ENCODE results near the gene SCAANT1. TPM values are rescaled to one million over a fixed set of nuclear protein-coding genes. Genes with fewer than 3 reads are reported as not detected.

The SCAANT1 gene
- total and polyA plus RNA-seq, 2 of the 8 experiments (the other 6 are each of a cell fraction or from before 2014, with no cell fraction given), result not detected

DNA sequence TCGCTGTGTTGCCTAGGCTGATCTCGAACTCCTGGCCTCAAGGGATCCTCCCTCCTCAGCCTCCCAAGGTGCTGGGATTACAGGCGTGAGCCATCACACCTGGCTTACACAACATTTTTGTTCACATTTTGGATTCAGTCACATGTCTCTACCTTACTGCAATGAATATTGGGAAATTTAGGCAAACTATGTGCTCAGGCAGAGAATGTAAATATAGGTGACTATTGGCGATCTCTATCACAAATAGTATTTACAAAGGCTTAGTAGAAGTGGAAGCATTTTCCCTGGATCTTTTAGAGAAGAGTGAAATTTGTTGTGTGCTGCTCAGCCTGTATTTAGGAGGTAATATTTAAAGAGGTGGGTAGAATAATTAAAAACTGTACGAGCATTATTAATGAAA, 20.7 kb downstream of the SCAANT1 start:
- Histone ChIP-seq H3K23ac (ENCODE audit: insufficient read length) (no peak overlapping the region), H4K20me1 (replicated peaks in 1 of 2; ENCODE audit: control insufficient read depth in 1 of 2, insufficient read depth in 2 of 2, low read length in 2 of 2) (peaks cover 0 to 2% of the 10 kb centered on the region in 2 experiments), H3K27ac (ENCODE audit: low read depth, low read length) (no peak overlapping the region), H3K36me3 (ENCODE audit: control insufficient read depth in 2 of 4, insufficient read depth in 4 of 4, low read length in 3 of 4) (no peaks in the 10 kb centered on the region), H3K4me2 (ENCODE audit: insufficient read depth in 1 of 2, low read depth in 2 of 2, low read length in 2 of 2) (no peak overlapping the region), H3K9me3 (ENCODE audit: insufficient read depth in 2 of 2, low read depth in 1 of 2, low read length in 1 of 2) (no peaks in the 10 kb centered on the region), H3K4me3 (ENCODE audit: extremely low read depth in 1 of 4, insufficient read depth in 2 of 4, low read depth in 3 of 4, low read length in 4 of 4) (no peak overlapping the region), H3K27me3 (replicated peaks in 1 of 4; ENCODE audit: control insufficient read depth in 3 of 4, extremely low read depth in 1 of 4, insufficient read depth in 3 of 4, low read length in 3 of 4) (no peaks in the 10 kb centered on the region), H4K5ac (ENCODE audit: insufficient read length, low read depth, low read length) (no peak overlapping the region), H4K8ac (ENCODE audit: extremely low read depth, insufficient read depth, low read length) (no peak overlapping the region), H3K4me1 (replicated peaks in 1 of 4; ENCODE audit: control insufficient read depth in 3 of 4, insufficient read depth in 4 of 4, low read length in 3 of 4) (peaks cover 0 to 5% (median 2%) of the 10 kb centered on the region in 4 experiments; a peak in 3 of 7 replicates), H3K4ac (replicated peaks; ENCODE audit: insufficient read length, low read depth, low read length) (no peak overlapping the region), H2AK5ac (ENCODE audit: low read depth, low read length) (no peak overlapping the region), H3K56ac (replicated peaks; ENCODE audit: insufficient read length, low read depth, low read length) (no peak overlapping the region), H3K9ac (replicated peaks in 1 of 4; ENCODE audit: extremely low read depth in 1 of 4, low read depth in 3 of 4, low read length in 3 of 4) (no peak overlapping the region), H2AFZ (ENCODE audit: low read length) (no peak overlapping the region), H3K79me2 (ENCODE audit: control insufficient read depth in 1 of 2, insufficient read depth in 2 of 2, low read length in 2 of 2) (peaks cover 0 to 18% of the 10 kb centered on the region in 2 experiments; a peak in 1 of 4 replicates), H3K18ac (ENCODE audit: extremely low read depth, low read length) (no peak overlapping the region), H2BK20ac (ENCODE audit: low read length) (no peak overlapping the region), H2BK15ac (ENCODE audit: low read length) (no peak overlapping the region), H4K91ac (replicated peaks; ENCODE audit: insufficient read length, low read length) (no peak overlapping the region), H2BK12ac (ENCODE audit: low read depth, low read length) (no peak overlapping the region), H3K14ac (ENCODE audit: insufficient read length) (no peak overlapping the region), H2BK120ac (replicated peaks; ENCODE audit: low read depth, low read length) (no peak overlapping the region), H3K23me2 (ENCODE audit: low read depth, low read length) (no peaks in the 10 kb centered on the region), H2BK5ac (ENCODE audit: low read depth, low read length) (no peak overlapping the region), H3K79me1 (ENCODE audit: low read depth, low read length) (0 out of 2 replicates have a peak, but pooled peaks cover 3% of the 10 kb centered on the region)
- ChIA-PET CTCF (ENCODE audit: partially characterized antibody) (no interaction called here), POLR2A (ENCODE audit: partially characterized antibody) (no interaction called here)
- no peak for TF ChIP-seq JUN (IDR thresholded peaks at IDR 0.05; ENCODE audit: low read depth, low read length)
- TF ChIP-seq SAP30 (IDR thresholded peaks at IDR 0.05; ENCODE audit: insufficient read depth, insufficient replicate concordance, low read length), result no peak
- no peak for TF ChIP-seq CHD2 (IDR thresholded peaks at IDR 0.05; ENCODE audit: low read length)
- TF ChIP-seq BCL11A (IDR thresholded peaks at IDR 0.05; ENCODE audit: low read depth in 2 of 2, low read length in 2 of 2), result no peak
- no peak for TF ChIP-seq POLR2A (IDR thresholded peaks at IDR 0.05; ENCODE audit: control extremely low read depth in 1 of 2, low read depth in 2 of 2, low read length in 2 of 2)
- no peak for TF ChIP-seq CEBPB (IDR thresholded peaks at IDR 0.05; ENCODE audit: low read depth, low read length)
- TF ChIP-seq HDAC6 (IDR thresholded peaks at IDR 0.05; ENCODE audit: low read depth, low read length), result no peak
- TF ChIP-seq CHD1 (IDR thresholded peaks at IDR 0.05; ENCODE audit: low read depth, low read length), result no peak
- TF ChIP-seq TCF12 (IDR thresholded peaks at IDR 0.05; ENCODE audit: low read depth, low read length), result no peak
- TF ChIP-seq, protein P1, sequence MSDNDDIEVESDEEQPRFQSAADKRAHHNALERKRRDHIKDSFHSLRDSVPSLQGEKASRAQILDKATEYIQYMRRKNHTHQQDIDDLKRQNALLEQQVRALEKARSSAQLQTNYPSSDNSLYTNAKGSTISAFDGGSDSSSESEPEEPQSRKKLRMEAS (IDR thresholded peaks at IDR 0.05), result no peak
- no peak for FAIRE-seq
- DNase-seq (ENCODE audit: low read depth in 1 of 2, low spot score in 2 of 2), result no peak
- 96% methylated on average over 5 of the region's 5 CpGs; no CpG with 5 or more reads in 1 of the 2 experiments for WGBS, 2 experiments (ENCODE audit: extremely low coverage in 1 of 2, insufficient coverage in 1 of 2, insufficient read length in 1 of 2, insufficient replicate concordance in 2 of 2, low coverage in 1 of 2, low lambda C conversion rate in 2 of 2, missing lambda C conversion rate in 1 of 2)
